Inflammatory macrophage treated with lipopolysaccharide for 4 hours (primary cell): ENCODE data around the gene THBS1.

Experiments
- DNase-seq: peaks from one replicate; pipeline ENCODE4 v3.0.0-alpha.2; 2020

Gene THBS1

DNA sequence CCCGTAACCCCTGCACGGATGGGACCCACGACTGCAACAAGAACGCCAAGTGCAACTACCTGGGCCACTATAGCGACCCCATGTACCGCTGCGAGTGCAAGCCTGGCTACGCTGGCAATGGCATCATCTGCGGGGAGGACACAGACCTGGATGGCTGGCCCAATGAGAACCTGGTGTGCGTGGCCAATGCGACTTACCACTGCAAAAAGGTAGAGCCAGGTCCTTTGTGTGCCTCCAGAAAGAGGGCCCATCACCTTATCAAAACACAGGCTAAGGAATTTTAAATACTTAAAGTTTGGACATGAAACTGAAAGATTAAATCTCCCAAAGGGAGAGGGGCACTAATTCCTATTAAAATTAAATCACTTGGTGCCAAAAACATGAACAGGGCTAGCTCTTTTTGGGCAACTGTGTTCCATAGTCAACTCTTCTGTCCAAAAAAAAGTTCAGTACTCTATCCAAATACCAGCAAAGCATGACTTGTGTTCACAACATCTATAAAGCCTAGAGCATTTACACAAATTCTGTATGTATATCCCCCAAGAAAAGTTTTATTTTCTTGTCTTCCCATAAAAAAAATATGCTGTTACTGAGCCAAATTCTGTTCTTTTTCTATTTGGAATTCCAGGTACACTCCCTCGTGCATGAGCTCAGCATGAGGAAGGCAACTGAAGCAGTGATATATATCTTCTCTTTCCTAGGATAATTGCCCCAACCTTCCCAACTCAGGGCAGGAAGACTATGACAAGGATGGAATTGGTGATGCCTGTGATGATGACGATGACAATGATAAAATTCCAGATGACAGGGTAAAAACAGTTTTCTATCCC, 9.2 kb downstream of the THBS1 start:
- DNase-seq = no peak

DNA sequence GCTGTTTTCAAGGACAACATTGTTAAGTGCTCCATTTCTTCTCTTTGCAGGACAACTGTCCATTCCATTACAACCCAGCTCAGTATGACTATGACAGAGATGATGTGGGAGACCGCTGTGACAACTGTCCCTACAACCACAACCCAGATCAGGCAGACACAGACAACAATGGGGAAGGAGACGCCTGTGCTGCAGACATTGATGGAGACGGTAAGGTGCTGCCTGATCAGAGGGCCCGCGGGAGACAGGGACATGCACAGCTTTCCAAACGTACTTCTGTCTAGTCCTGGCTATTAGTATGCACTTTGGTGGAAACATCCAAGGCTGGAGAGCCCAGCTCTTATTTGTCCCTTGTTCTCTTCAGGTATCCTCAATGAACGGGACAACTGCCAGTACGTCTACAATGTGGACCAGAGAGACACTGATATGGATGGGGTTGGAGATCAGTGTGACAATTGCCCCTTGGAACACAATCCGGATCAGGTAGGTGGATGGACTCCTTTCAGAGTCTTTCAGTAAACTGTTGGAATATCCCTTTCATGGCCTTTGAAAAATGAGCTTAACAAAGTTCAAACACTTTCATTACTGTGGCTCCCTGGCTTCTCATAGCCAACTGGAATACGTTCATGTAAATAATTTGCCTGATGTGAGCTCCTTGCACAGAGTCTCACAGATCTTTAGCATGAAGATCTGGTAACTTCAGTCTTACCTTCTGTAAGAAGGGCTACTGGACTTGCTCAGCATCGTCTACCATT, 10.4 kb downstream of the THBS1 start:
- no peak for DNase-seq

DNA sequence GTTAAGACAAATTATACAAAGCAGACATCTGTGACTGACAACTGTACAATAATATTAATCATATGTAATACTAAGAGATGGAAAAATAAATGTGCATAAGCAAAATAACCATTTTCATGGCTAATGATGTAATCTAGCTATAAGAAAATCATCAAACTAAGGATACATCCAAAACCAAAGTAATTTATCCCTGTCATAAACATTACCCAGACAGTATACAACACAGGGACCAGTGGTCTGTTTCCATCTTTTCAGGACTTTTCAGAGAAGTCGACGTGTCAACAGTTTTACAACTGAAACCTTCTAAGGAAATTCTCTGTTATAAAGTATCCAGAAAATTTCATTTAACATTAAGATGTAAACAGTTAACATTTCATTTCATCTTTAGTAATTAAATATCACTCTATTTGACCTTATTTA, 11.0 kb downstream of the THBS1 start:
- no peak for DNase-seq

- DNase-seq = no peak
Observed at GRCh38 chr15:39592500-39592899, 11.6 kb downstream of the THBS1 start.

DNA sequence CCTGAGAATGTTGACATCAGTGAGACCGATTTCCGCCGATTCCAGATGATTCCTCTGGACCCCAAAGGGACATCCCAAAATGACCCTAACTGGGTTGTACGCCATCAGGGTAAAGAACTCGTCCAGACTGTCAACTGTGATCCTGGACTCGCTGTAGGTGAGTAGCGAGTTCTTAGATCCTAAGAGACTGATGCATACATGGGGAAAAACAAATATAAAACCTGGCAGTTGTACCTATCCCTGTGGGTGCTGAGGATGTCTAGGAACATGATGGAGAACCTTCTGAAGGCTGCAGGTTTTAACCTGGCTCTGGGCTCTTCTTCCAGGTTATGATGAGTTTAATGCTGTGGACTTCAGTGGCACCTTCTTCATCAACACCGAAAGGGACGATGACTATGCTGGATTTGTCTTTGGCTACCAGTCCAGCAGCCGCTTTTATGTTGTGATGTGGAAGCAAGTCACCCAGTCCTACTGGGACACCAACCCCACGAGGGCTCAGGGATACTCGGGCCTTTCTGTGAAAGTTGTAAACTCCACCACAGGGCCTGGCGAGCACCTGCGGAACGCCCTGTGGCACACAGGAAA, 12.3 kb downstream of the THBS1 start:
- DNase-seq = no peak

DNA sequence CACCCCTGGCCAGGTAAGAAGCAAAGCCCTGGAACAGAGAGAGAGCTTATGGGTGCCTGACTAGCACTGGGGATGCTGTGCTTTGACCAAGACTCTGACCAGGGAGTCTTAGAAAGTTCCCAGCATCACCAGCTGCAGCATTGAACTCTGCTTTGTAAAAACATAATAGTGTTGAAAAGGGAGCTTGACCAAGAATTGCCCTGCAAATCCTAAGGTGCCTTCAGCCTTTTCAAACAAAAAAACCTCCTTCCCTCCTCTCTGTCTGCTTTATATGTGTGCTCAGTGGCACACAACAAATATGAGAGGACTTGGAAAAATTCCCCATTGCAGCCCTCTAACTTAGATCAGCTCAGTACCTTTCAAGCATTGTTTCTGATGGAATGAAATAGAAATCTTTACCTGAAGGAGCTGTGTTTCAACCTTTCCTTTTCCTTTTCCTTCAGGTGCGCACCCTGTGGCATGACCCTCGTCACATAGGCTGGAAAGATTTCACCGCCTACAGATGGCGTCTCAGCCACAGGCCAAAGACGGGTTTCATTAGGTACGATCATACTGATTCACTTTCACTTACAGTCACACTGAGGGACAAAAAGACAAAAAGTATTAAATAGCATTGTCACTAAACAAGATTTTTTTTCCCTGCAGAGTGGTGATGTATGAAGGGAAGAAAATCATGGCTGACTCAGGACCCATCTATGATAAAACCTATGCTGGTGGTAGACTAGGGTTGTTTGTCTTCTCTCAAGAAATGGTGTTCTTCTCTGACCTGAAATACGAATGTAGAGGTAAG, 13.0 kb downstream of the THBS1 start:
- DNase-seq = no peak

GRCh38 chr15:39594446-39595337, 13.8 kb downstream of the THBS1 start:
- DNase-seq = no peak

DNA sequence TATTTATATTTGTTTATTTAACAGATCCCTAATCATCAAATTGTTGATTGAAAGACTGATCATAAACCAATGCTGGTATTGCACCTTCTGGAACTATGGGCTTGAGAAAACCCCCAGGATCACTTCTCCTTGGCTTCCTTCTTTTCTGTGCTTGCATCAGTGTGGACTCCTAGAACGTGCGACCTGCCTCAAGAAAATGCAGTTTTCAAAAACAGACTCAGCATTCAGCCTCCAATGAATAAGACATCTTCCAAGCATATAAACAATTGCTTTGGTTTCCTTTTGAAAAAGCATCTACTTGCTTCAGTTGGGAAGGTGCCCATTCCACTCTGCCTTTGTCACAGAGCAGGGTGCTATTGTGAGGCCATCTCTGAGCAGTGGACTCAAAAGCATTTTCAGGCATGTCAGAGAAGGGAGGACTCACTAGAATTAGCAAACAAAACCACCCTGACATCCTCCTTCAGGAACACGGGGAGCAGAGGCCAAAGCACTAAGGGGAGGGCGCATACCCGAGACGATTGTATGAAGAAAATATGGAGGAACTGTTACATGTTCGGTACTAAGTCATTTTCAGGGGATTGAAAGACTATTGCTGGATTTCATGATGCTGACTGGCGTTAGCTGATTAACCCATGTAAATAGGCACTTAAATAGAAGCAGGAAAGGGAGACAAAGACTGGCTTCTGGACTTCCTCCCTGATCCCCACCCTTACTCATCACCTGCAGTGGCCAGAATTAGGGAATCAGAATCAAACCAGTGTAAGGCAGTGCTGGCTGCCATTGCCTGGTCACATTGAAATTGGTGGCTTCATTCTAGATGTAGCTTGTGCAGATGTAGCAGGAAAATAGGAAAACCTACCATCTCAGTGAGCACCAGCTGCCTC, 14.7 kb downstream of the THBS1 start:
- DNase-seq = no peak

DNA sequence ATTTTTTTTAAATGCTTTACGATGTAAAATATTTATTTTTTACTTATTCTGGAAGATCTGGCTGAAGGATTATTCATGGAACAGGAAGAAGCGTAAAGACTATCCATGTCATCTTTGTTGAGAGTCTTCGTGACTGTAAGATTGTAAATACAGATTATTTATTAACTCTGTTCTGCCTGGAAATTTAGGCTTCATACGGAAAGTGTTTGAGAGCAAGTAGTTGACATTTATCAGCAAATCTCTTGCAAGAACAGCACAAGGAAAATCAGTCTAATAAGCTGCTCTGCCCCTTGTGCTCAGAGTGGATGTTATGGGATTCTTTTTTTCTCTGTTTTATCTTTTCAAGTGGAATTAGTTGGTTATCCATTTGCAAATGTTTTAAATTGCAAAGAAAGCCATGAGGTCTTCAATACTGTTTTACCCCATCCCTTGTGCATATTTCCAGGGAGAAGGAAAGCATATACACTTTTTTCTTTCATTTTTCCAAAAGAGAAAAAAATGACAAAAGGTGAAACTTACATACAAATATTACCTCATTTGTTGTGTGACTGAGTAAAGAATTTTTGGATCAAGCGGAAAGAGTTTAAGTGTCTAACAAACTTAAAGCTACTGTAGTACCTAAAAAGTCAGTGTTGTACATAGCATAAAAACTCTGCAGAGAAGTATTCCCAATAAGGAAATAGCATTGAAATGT, 15.6 kb downstream of the THBS1 start:
- no peak for DNase-seq

GRCh38 chr15:39597336-39597735, 16.5 kb downstream of the THBS1 start:
- DNase-seq = no peak

- no peak for DNase-seq
Observed at GRCh38 chr15:39597751-39598185, 16.9 kb downstream of the THBS1 start.

DNA sequence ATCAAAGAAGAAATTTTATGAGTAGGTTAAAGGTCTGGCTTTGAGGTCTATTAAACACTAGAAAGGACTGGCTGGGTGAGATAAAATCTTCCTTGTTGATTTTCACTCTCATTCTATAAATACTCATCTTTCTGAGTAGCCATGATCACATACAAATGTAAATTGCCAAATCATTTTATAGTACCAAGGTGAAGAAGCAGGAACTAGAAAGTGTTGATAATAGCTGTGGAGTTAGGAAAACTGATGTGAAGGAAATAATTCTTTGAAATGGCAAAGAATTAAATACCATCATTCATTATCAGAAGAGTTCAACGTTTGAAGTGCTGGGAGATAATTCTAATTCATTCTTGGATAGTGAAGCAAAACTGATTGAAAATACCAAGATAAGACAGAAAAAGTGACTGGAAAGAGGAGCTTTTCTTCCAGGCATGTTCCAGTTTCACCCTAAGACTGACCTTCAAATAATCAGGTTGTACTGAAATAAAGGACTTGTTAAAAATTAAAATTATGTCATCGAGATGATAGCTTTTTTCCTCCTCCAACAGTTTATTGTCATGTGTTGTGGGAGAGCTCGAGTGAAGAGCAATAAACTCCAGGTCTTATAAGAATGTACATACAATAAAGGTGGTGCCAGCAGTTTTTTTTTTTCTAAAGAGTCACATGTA, 17.4 kb downstream of the THBS1 start:
- DNase-seq = no peak

GRCh38 chr15:39598958-39599845, 18.3 kb downstream of the THBS1 start:
- no peak for DNase-seq

DNA sequence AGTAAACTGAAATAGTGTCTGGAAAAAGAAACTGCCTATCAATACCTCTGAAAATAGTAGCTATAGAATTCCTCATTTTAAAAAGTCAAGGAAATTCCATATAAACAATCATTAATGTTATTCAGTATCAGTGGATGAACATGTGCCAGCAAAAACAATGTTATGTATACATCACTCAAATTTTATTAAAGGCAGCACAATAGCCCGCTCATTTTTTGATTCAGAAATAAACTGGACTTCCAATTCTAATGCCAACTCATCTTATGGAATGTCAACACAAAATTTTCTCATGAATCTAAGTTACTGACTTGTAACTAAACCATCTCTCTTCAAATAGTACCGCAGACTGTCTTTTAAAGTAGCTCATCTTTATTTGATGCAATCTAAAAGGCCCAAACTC, 19.0 kb downstream of the THBS1 start:
- DNase-seq = no peak

GRCh38 chr15:39602143-39602542, 21.3 kb downstream of the THBS1 start:
- DNase-seq = no peak

GRCh38 chr15:39605146-39605545, 24.3 kb downstream of the THBS1 start:
- no peak for DNase-seq

DNA sequence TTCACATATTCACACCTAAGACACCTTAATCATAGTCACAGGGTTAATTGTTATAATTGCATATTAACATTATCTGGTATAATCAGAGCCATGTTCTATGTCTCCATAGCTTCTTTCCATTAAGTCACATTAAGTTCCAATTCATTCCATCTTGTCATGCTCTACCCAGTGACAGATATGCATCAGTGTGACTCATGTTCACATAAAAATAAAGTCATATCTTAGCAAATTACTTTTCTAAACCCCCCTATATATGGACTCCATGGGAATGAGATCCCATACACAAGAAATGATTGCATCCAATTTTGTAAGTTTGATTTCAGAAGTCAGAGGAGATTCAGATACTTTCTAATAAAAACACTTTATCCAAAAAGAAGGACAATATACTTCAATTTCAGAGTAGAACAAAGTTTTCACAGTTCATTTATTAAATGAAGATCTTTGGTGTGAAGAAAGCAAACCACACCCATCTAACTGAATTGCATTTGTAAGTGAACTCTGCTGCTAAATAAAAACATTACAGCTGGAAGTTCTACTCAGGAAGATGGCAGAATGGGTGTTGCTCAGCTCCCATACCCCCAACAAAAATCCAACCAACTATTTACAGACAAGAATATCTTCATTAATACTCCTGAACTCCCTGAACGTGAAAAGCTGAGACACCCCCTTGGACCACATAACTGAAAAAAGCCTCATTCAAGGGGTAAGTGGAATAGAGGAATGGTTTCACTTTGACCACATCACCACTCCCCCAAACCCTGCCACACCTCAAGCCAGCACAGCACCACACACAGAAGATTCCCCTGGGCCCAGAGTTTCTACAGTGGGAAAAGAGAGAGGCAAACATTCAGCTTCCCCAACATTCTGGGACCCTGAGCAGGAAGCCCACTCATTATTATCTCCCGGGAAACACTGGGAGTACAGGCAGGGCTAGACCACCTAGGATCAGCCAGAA, 27.6 kb downstream of the THBS1 start:
- DNase-seq = no peak
